ENCODE results near the gene EXOC3L1.

EXOC3L1 gene

GRCh38 chr16:67142342-67142741 lies 47.6 kb downstream of the EXOC3L1 start:
- no peak for TF ChIP-seq POLR2AphosphoS5 (IDR thresholded peaks at IDR 0.05; ENCODE audit: low read depth, low read length)
- no peak for TF ChIP-seq SIN3A (IDR thresholded peaks at IDR 0.05; ENCODE audit: borderline replicate concordance, insufficient read depth, low read length)
- no peak for TF ChIP-seq REST (IDR thresholded peaks at IDR 0.05; ENCODE audit: insufficient read depth in 1 of 2, low read depth in 2 of 2, low read length in 2 of 2)
- no peak for TF ChIP-seq TAF1 (IDR thresholded peaks at IDR 0.05; ENCODE audit: borderline replicate concordance, insufficient read depth, low read length)
- TF ChIP-seq FOXP2 (optimal IDR thresholded peaks at IDR 0.05; ENCODE audit: borderline replicate concordance, extremely low read depth, extremely low read length, insufficient read depth), result no peak

- TF ChIP-seq FOXP2 (optimal IDR thresholded peaks at IDR 0.05; ENCODE audit: borderline replicate concordance, extremely low read depth, extremely low read length, insufficient read depth) (no peak), SIN3A (IDR thresholded peaks at IDR 0.05; ENCODE audit: borderline replicate concordance, insufficient read depth, low read length) (no peak), POLR2AphosphoS5 (IDR thresholded peaks at IDR 0.05; ENCODE audit: low read depth, low read length) (no peak), TAF1 (IDR thresholded peaks at IDR 0.05; ENCODE audit: borderline replicate concordance, insufficient read depth, low read length) (no peak), REST (IDR thresholded peaks at IDR 0.05; ENCODE audit: insufficient read depth in 1 of 2, low read depth in 2 of 2, low read length in 2 of 2) (no peak)
Observed at GRCh38 chr16:67141391-67141790, 48.5 kb downstream of the EXOC3L1 start.

- TF ChIP-seq TAF1 (IDR thresholded peaks at IDR 0.05; ENCODE audit: borderline replicate concordance, insufficient read depth, low read length) (no peak), FOXP2 (optimal IDR thresholded peaks at IDR 0.05; ENCODE audit: borderline replicate concordance, extremely low read depth, extremely low read length, insufficient read depth) (no peak), SIN3A (IDR thresholded peaks at IDR 0.05; ENCODE audit: borderline replicate concordance, insufficient read depth, low read length) (no peak), POLR2AphosphoS5 (IDR thresholded peaks at IDR 0.05; ENCODE audit: low read depth, low read length) (no peak), REST (IDR thresholded peaks at IDR 0.05; ENCODE audit: insufficient read depth in 1 of 2, low read depth in 2 of 2, low read length in 2 of 2) (no peak)
Observed at GRCh38 chr16:67137605-67138004, 52.3 kb downstream of the EXOC3L1 start.
